HG03097 (cell line): ENCODE results near the gene GPR39.

Source experiments
- ATAC-seq: cut with Tn5 transposase; IDR thresholded peaks from one replicate; pipeline ENCODE4 v1.9.1; 2021; ENCODE audit not compliant: unreplicated experiment, low FRiP score

The GPR39 gene

DNA sequence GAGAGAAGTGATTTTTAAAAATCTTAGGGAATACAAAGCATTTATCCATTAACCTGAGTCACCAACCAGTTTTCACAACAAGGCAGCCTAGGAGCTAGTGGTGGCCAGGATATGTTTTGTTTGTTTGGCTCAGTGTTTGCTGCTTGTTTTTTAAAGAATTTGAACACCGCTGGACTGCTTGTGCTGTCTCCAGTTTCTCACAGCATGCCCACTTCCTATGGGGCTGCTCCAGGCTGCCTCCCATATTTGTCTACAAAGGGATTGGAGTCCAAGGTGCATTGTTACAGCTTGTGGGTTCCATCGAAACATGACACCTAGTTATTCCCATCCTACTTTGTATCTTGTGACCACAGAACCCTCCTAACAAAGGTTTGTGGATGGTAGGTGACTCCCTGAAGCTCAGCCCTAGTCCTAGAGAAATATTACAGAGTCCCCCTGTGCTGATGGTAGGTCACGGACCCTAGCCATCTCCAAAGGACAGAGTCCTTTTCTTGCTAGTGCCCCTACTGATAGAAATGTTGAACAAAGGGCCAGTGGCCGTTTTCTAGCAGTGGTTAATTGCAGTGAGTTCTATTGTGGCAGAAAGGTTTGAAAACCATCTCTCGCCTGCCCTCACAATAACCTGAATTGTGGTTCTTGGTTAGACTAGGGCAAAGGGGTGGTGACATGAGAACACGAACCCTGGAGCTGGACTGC, 23.2 kb downstream of the GPR39 start:
- no peak for ATAC-seq

DNA sequence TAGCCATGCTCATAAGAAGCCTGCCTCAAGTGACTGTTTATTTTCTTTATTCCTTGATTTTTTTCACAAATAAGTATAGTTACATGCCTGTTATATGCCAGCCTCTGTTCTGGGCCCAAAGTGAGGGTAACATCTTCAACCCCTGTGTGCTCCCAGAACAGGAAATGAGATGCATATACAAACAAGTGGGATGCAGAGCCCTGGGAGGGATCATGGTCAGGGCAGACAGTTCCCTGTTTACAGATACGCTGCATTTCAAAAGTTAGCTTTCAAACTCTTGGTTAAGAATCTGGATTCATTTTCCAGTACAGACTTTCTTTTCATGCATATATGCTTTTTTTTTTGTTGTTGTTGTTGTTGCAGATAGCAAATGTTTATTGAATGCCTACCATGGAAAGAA, 24.4 kb downstream of the GPR39 start:
- ATAC-seq = no peak

DNA sequence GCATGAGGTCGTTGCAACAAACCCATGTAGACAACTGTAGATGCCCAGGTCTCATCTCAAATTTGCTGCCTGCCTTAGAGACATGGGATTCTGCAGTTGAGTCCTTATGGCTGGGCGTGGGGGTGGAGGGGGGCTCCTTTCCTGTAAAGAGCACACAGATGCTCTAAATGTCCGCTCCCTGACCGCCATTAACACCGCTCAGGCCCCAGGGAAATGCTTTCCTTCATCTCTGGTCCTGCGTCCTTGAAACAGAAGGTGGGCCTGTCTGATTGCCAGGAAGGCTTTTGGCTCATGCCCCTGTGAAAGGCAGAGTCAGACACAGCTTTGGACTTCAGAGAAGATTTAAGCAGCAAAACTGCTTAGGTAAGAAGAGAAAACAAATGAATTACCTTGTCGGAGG, 25.7 kb downstream of the GPR39 start:
- ATAC-seq = no peak

DNA sequence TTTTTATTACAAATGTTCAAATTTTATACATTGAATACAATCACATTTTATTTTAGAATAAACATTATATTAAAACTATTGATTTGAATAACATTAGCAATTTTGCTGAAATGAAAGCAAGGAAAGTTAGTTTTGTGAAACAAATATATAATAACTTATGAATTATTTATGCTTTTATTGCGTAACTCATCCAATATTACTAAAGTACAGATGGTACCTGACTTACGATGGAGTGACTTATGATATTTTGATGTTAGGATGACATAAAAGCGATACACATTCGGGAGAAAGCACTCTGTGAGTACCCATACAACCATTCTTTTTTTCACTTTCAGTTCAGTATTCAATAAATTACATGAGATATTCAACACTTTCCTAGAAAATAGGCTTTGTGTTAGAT, 26.5 kb downstream of the GPR39 start:
- ATAC-seq = no peak

DNA sequence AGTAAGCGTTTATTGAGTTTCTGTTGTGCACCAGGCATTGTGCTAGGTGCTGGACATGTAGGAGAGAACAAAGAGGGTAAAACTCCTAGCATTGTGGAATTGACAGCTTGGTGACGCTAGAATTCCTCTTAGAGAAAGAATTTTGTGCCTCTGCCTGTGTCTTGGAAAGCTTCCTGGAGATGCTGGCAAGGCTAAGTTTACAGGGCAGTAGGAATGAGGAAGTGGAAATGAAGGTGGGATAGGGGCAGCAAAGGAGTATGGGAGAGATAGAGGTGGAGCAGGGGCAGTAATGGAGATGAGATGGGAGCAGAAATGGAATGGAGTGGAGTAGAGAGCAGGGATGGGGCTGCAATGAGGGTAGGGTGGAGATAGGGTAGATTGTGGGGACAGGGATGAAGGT, 29.8 kb downstream of the GPR39 start:
- no peak for ATAC-seq

DNA sequence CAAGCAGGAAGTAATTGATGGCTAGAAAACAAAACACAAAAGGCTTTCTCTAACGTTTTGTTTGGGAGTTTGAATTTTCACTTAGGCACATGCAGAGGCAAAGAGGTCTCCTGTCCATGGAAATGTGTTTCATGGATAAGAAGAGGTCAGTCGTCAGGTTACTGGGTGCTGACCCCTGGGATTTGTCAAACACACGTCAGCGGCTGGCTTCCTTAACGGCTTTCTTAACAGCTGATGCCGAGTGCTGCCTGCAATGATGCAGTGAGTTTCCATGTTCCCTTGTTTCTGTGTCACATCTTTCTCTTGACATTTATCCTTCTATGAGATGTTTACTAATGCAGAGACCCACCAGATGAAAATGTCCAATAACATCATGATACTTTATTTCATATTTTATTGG, 31.7 kb downstream of the GPR39 start:
- ATAC-seq = no peak

DNA sequence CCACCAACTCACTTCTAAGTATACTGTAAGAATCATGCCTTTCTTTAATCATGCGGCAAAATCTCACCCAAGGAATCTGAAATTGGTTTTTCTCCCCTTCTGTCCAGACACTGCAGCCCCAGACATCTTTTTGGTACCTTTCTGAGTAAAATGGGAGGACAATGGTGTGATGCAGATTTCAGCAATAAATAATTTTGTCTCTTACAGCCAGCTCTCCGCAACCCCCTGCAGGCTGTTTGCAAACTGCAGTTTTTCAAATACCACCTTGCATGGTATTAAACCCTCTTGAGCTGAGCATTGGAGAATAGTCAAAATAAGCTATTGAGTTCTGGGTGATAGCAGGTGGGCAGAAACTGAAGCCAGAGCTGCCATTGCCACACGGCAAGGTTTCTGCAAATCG, 32.2 kb downstream of the GPR39 start:
- no peak for ATAC-seq

DNA sequence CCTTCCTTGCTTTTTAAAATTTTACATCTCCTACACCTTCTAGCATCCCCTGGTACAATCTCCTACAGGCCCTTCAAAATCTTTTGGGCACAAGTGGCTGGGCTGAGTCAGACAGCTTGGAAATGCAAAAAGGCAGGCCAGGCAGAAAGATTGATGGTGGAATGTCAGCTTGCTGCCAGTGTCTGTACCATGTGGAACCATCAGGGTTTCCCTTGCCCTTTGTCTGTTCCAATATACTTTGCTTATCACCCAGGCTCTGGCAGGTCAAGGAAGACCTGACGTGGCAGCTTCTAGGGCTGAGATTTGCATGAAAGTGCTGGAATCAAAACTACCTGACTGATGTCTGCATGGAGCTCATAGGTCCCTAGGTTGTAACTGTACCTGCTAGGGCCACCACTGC, 33.3 kb downstream of the GPR39 start:
- ATAC-seq = no peak

DNA sequence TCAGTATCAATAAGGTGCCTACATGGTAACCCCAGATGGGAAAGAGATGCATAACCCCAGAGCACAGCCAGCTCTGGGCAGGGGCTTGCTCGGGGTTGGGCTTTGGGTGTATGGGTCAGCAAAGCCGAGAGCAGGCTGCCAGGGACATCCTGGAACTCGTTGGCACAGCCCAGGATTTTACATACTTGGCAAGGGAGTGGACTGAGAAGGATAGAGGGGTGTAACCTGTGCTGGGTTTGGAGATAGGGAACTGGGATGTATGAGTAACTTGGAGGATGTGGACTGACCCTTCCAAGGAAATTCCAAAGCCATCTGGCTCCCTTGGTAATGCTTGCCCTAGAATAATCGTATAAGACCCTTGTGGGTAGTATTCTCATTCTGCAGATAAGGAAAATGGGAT, 44.2 kb downstream of the GPR39 start:
- ATAC-seq = no peak

DNA sequence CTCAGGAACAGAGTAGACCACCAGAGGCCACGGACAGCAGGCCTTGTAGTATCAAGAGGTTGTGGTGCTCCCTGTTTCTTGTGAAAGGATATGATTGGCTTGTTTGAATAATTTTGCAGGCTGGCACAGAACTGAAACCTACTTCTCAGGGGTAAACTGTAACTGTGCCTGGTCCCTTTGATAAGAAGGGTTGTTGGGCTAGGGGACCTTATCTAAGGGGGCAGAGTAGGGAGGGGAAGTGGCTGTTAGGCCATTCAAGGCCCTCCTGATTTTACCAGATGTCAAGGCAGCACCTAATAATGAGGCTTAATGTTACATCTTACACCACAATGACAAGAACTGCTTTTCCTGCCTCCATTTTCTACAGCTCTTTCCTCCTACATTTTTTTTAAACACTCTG, 45.6 kb downstream of the GPR39 start:
- ATAC-seq = no peak

DNA sequence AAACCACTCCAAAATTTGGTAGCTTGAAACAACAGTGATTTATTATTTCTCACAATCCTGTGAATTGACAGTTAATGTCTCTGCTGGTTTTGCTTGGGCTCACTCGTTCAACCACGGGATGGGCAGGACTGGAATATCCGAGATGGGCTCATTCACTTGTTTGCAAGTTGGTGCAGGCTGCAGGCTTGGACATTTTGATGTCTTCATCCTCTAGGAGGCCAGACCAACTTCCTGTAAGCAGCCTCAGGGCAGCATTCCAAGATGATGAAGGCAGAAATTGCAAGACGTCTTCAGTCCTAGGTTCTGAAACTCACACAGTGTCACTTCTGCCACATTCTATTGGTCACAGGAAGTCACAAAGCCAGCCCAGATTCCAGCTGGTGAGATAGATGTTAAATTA, 47.1 kb downstream of the GPR39 start:
- ATAC-seq = no peak

DNA sequence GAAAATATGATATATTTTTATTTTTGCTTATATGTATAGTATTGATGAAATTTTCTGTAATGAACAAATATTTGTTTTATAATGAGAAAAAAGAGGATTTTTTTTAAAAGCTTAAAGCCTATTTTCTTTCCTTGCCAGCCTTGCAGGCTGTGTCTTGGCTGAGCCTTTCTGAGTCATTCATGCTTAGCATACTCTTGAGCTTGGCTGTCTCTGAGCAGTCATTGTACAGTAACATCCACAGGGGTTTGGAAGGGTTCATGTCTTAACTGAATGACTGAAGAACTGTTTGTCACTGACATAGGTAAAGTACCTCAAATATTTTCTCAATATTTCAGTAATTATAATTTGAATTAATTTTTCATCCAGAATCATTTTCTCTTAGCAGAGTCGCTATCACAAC, 49.3 kb downstream of the GPR39 start:
- no peak for ATAC-seq

DNA sequence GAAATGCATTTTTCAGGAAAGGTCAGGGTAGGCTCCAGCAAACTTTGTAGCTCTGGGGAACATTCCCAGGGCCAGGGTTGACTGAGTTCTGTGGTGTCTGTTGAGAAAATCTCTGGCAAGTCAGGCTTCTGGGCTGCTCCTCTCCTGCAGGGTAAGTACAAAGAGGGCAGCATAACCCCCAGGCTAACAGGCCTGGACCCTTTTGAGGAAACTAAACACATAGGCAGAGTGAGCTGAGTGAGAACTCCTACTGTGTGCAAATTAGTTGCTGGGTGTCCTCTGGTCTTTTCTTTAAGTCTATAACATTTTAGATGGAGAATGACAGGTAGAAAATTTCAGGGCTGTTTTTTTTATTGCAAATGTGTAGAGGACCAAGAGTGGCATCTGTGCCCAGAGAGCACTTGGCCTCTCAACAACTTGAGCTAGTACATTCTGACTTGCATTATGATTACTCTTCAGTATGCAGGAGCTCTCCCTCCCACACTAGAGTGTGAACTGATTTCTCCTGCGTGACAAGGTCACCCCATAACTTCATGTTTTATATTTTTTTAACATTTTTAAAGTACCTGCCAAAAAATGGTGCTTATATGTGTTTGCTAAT, 49.9 kb downstream of the GPR39 start:
- no peak for ATAC-seq

DNA sequence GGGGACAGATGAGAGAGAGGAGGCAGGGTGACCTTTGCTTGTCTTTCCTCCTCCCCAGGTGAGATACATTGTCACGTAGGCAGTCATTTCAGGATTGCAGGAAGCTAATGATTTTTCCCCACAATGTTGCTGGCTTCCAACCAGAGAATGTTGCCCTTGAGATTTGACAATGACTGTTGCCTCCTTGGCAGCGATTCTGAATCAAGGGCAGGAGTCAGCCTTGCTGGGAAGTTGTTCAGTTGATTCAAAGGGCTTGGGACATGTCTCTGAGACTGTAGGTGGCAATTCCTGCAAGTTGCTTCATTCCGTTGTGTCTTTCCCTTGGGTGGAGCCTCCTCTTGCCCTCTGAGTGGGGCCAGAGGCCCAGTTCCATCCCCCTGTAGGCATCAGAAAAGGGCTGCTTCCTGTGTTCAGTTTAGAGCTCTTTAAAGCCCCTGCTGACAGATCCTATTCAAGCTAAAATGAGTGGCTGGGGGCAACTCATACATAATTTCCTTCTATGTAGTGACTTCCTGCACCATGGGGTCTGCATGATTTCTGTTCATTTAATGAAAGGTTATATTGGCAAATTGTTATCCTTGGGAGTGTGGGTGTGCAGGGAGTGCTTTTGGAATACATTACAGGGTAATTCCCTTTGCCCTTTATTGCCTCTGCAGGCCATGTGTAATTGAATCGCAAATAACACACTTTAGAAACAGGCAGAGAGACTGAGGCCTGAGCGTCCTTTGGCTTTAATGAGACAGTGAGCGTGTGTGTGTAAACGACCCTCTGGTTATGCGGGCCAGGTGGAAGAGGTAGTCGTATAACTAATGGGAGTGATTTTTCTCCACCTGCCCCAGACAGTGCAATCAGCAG, 52.4 kb downstream of the GPR39 start:
- no peak for ATAC-seq

DNA sequence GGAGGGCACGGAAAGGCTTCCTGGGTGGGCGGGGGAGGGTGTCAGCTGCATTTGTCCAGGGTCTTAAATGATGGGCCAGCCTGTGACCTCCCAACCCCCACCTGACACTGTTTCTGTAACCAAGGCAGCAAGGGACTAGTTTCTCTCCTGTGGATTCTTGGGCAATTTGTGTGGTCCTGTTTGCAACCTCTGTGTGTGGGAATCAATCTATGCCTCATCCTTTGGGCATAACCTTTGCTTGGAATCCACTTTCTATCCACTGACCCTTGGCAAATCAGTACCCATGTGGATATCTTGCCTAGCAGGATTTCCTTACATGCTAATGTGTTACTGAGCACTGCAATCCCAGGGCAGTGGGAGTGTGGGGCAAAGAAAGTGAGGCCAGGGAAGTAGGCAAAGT, 54.1 kb downstream of the GPR39 start:
- no peak for ATAC-seq

DNA sequence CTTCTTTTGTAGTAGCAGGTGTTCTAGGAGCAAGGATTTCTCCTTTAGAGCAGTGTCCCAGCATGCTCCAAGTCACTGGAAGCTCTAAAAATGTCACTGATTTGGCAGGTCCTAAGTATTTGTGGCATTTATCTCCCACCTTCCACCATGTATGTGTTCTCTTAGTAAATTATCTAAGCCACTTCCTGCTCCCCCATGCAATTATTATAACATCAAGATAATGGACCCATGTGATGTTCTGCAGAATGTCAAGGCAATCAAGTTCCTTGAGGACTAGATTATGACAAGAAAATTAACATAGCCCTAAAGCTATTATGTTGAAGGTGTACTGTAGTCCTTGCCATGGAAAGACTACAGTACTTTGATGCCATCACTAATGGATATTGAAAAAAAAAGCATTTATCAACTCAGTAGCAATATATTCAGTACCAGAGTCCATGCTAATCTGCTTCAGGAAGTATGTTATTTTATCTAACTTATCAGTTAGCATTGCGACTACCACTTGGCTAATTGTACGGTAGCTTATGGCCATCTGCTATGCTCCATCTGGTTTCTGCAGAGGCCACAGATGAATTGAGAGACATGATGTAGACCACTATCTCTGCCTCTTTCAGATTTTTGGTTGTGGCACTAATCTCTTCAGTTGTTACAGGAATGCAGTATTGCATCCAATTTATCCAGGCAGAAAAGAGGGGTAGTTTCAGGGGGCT, 56.7 kb downstream of the GPR39 start:
- ATAC-seq = no peak

DNA sequence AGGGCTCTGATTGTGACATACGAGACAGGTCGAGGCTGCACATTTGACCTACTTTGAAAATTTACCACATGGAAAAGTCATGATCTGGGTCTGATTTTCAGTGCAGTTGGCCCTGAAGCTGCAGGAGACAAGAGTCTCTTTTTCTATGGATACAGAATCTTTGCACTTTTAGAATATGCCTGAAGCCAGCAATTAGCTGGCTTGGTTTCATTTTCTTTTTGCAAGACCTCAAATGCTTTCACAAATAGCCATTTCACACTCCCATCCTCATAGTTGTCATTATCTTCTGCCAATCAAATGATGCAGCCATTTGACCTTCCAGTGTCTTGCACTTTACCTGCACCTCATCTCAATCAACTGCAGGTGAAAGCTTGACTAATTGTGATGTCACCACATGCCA, 59.0 kb downstream of the GPR39 start:
- no peak for ATAC-seq

DNA sequence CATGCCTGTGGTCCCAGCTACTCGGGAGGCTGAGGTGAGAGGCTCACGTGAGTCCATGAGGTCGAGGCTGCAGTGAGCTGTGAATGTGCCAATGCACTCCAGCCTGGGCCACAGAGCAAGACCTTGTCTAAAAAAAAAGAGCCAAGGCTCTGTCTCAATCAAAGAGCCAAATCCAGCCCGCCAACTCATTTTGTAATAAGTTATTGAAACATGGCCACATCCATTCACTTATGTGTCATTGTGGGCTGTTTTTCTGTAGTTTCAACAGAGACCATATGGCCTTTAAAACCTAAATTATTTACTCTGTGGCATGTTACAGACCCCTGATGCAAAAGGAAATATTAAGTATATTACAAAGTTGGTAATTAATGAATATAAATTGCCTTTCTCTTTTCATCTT, 60.8 kb downstream of the GPR39 start:
- ATAC-seq = no peak

DNA sequence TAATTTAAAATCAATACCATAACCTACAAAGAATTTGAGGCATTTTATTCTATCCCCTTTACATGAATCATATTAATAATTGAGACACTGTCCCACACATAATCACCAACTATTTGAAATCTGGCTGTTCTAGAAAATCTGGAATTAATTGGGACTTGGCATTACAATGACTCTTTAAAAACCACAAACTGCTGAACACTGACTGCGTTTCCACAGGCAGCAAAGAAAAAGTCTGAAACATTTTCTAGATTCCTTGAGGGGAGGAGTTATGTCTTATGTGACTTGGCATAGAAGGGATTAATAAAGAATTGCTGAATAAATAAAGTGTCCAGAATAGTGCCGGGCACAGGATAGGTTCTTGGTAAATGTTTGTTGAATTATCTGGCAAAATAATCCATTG, 61.4 kb downstream of the GPR39 start:
- ATAC-seq = no peak

DNA sequence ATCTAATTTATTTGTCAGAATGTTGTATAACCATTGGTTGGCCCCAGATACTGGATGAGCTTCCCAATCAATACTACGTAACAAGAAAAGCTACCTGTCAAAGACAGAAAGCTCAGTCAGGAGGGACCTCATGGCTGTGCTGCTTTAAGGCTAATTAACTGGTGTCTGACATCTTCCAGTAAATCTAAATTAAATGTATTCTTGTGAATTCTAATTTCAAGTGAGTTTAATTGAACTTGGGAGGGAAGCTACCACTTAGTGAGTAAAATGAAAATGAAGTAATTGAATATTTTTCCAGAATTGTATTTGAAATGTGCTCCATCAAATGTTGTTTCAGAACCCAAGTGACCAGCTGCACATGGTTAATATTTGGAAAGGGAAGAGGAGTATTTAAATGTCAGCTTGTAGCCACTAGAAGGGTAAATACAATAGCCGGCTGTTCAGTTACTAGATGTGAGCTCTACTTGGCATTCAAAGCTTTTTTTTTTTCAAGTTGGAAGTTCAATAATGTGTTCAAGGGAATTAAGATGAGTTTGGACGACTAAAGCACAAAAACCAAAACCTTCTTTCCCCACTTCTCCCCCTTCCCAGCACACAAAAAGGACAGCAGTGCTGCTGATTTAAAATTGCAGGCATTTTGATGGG, 62.0 kb downstream of the GPR39 start:
- no peak for ATAC-seq

DNA sequence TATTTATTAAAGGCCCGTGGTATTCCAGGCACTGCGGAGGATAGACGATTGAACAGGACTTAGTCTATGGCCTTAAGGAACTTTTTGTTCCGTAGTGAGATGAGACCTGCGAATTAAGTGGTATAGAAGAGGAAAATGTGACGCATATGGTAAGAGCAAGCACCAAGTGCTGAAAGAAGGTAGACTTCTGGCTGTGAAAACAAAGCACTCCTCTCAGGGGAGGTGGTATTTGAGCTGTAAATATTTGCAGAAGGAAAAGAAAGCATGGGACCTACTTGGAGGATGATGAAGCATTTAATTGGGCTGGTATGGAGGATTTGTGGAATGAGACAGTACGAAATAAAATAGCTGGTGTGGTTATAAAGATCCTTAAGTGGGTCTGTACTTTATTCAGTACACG, 62.5 kb downstream of the GPR39 start:
- no peak for ATAC-seq
